Brain microvascular endothelial cell (primary cell): ENCODE measurements around the gene GRIK1.
A peak's percentile ranks its signal among the peaks of the same experiment; 100 is the strongest.

ENCODE experiments used
- DNase-seq: peaks from one replicate; pipeline ENCODE4 v3.0.0-alpha.2; 2020
- H3K27ac ChIP-seq: fragments of 250-450 bp; sonication (Bioruptor Pico); 2 replicates; pipeline ENCODE4 v1.5.1; 2020; ENCODE audit warnings: mild to moderate bottlenecking, moderate library complexity
- H3K27me3 ChIP-seq: fragments of 250-450 bp; sonication (Bioruptor Pico); replicated peaks from 2 replicates; pipeline ENCODE4 v1.5.1; 2020; ENCODE audit warnings: mild to moderate bottlenecking
- H3K36me3 ChIP-seq: fragments of 250-450 bp; sonication (Bioruptor Pico); replicated peaks from 2 replicates; pipeline ENCODE4 v1.5.1; 2020; ENCODE audit warnings: mild to moderate bottlenecking
- H3K4me3 ChIP-seq: 2 replicates; pipeline ENCODE4 v1.5.1; 2011; ENCODE audit warnings: low read depth, mild to moderate bottlenecking, control low read depth, low read length, moderate library complexity
- in situ Hi-C: cut with HindIII; loops from 2 replicates; pipeline ENCODE4 v1.10.0; 2017; ENCODE audit warnings: low sequenced_read_pairs, low pct_ligation_motif_present
- TF ChIP-seq, protein P1 (sequence below): IDR thresholded peaks from 2 replicates; pipeline ENCODE4 v1.5.1; 2011; ENCODE audit warnings: low read depth, mild to moderate bottlenecking, moderate library complexity, low read length, control low read depth, inconsistent platforms; ENCODE audit errors: missing control alignments

GRIK1 gene

DNA sequence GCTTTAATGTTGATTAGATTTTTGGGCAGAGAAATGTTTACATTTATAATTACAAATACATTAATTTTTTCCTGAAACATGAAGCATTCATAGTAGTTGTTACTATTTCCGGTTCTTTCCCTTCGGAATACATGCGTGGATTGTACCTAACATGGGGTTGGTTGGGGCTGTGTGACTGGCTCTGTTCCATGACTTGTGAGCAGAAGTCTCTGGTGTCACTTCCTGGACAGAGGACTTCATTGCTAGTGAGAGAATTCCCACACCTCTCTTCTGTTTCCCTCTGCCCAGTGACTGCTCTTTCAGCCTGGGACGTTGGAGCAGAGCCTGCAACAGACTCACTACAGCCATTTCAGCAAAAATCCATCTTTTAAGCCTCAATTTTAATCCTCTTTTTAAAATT lies 231.4 kb downstream of the GRIK1 start:
- H3K4me3 ChIP-seq, result no peak overlapping the region
- H3K27ac ChIP-seq, result no peak overlapping the region
- no peak for DNase-seq
- in situ Hi-C loops, result no loop called here
- TF ChIP-seq, protein P1, sequence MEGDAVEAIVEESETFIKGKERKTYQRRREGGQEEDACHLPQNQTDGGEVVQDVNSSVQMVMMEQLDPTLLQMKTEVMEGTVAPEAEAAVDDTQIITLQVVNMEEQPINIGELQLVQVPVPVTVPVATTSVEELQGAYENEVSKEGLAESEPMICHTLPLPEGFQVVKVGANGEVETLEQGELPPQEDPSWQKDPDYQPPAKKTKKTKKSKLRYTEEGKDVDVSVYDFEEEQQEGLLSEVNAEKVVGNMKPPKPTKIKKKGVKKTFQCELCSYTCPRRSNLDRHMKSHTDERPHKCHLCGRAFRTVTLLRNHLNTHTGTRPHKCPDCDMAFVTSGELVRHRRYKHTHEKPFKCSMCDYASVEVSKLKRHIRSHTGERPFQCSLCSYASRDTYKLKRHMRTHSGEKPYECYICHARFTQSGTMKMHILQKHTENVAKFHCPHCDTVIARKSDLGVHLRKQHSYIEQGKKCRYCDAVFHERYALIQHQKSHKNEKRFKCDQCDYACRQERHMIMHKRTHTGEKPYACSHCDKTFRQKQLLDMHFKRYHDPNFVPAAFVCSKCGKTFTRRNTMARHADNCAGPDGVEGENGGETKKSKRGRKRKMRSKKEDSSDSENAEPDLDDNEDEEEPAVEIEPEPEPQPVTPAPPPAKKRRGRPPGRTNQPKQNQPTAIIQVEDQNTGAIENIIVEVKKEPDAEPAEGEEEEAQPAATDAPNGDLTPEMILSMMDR, result no peak
- H3K27me3 ChIP-seq, result no peaks in the 10 kb centered on the region
- no peaks in the 10 kb centered on the region for H3K36me3 ChIP-seq

DNA sequence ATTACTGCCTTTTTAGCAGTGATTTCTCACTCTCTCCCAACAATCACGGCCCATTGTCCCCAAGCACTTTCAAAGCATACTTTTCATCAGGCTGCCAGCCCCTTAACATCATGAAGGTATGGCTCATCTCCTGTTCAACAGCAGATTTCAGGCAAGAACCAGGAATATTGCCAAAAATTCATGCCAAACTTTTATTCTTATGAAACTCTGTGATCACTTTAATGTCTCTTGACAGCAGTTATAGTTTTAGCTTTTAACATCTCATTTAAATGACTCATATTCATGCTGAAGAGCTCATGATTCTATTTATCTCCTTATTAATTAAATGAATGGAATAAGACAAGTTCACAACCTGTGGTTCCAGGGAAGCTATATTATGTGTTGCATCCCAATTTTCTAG lies 235.1 kb downstream of the GRIK1 start:
- TF ChIP-seq, protein P1, result no peak
- H3K4me3 ChIP-seq, result no peak overlapping the region
- no peak for DNase-seq
- no peak overlapping the region for H3K27ac ChIP-seq
- in situ Hi-C loops, result no loop called here
- no peaks in the 10 kb centered on the region for H3K36me3 ChIP-seq
- no peaks in the 10 kb centered on the region for H3K27me3 ChIP-seq

DNA sequence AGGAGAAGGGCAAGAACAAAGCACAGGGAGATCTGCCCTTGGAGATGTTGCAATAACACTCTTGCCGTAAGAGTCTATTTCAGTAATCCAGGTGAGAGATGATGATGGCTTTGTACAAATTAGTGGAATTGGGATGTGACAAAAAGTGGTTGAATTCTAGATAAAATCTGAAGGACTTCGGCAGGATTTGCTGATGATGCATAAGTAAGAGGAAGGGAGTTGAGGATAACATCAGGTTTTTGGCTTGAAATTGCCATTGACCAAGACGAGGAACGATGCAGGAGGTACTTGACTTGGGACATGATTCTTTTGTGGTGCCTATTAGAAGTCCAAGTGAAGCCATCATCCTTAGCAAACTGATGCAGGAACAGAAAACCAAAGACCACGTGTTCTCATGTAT lies 238.1 kb downstream of the GRIK1 start:
- in situ Hi-C loops, result no loop called here
- TF ChIP-seq, protein P1, result no peak
- no peaks in the 10 kb centered on the region for H3K36me3 ChIP-seq

DNA sequence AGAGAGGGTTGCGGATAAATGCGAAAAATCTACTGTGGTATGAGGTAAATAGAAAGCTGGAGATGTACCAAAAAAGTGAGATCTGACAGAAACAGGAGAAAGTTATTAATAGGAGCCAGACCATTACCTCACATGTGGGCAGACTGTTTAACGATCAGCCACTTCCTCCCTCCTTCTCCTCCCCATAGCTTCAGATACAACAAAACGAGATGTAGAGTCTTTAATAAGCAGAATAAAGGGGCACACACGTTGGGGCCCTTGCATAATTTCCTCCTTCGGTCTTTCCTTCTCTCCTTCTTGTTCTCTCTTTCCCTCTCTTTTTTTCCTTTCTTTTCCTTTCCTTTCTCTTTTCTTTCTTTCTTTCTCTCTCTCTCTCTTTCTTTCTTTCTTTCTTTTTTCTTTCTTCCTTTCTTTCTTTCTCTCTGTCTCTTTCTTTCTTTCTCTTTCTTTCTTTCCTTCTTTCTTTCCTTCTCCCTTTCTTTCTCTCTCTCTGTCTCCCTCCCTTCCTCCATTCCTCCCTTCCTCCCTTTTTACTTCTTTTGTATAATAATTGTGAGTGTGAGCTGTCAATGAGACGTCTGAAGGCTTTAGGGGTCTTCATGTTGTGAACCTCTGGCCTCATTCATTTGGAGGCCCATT lies 242.1 kb downstream of the GRIK1 start:
- in situ Hi-C loops, result no loop called here
- no peaks in the 10 kb centered on the region for H3K27me3 ChIP-seq
- H3K4me3 ChIP-seq, result no peak overlapping the region
- H3K36me3 ChIP-seq, result no peaks in the 10 kb centered on the region
- no peak overlapping the region for H3K27ac ChIP-seq
- DNase-seq, result peak; percentile 19
- TF ChIP-seq, protein P1, result no peak

More for the DNA sequence above, 238.1 kb downstream of the GRIK1 start:
- H3K27ac ChIP-seq, result no peak overlapping the region
- no peak overlapping the region for H3K4me3 ChIP-seq
- H3K27me3 ChIP-seq, result no peaks in the 10 kb centered on the region
- DNase-seq, result no peak

DNA sequence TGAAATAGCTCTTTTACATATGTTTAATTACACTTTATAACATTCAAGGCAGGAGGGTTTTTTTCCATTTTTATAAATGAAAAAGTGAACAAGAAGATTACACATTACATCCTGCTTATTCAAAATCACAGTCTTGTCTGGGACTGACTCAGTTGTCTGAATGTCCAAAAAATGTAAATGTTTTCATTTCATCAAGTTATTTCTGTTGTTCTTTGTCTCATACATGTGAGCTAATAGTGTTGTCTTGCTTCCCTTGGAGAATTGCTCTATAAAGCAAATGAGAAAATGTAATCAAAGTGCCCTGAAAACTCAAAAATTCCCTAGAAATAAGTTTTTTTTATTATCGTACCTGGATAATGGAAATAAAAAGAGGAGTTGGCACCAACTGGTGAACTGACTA lies 242.9 kb downstream of the GRIK1 start:
- H3K27me3 ChIP-seq, result no peaks in the 10 kb centered on the region
- no peak overlapping the region for H3K4me3 ChIP-seq
- in situ Hi-C loops, result no loop called here
- no peaks in the 10 kb centered on the region for H3K36me3 ChIP-seq
- no peak for DNase-seq
- H3K27ac ChIP-seq, result no peak overlapping the region
- TF ChIP-seq, protein P1, result no peak
